Measurements from ENCODE around the gene ERGIC2. TPM values are rescaled to one million over a fixed set of nuclear protein-coding genes. Genes with fewer than 3 reads are reported as not detected.
A peak's percentile ranks its signal among the peaks of the same experiment; 100 is the strongest.

ERGIC2 gene
- total RNA-seq, 1 donor from 2014 or later: 31.7 TPM

- ATAC-seq: no peak
- DNase-seq (ENCODE audit: low spot score): no peak
These were observed 4.9 kb downstream of the ERGIC2 start for GRCh38 chr12:29376118-29376517.

- ATAC-seq (no peak), DNase-seq (ENCODE audit: low spot score) (no peak)
These were observed 6.1 kb downstream of the ERGIC2 start for GRCh38 chr12:29374913-29375312.

- no peak for DNase-seq (ENCODE audit: low spot score)
- no peak for ATAC-seq
These were observed 7.0 kb downstream of the ERGIC2 start for GRCh38 chr12:29374012-29374411.

- no peak for DNase-seq (ENCODE audit: low spot score)
- no peak for ATAC-seq
These were observed 15.9 kb downstream of the ERGIC2 start for GRCh38 chr12:29365091-29365490.

- no peak for ATAC-seq
These were observed 26.0 kb downstream of the ERGIC2 start for GRCh38 chr12:29354954-29355353.

GRCh38 chr12:29350080-29350479 lies 30.9 kb downstream of the ERGIC2 start:
- peak; percentile 53 for ATAC-seq
- no peak for DNase-seq (ENCODE audit: low spot score)

More at GRCh38 chr12:29354954-29355353, 26.0 kb downstream of the ERGIC2 start:
- no peak for DNase-seq (ENCODE audit: low spot score)

GRCh38 chr12:29346769-29347421 lies 34.1 kb downstream of the ERGIC2 start:
- ATAC-seq: no peak
- DNase-seq (ENCODE audit: low spot score): no peak

- ATAC-seq (no peak), DNase-seq (ENCODE audit: low spot score) (no peak)
These were observed 37.8 kb downstream of the ERGIC2 start for GRCh38 chr12:29343022-29343799.

GRCh38 chr12:29337325-29337724 lies 43.6 kb downstream of the ERGIC2 start:
- no peak for DNase-seq (ENCODE audit: low spot score)
- no peak for ATAC-seq

- DNase-seq (ENCODE audit: low spot score) (no peak), ATAC-seq (no peak)
These were observed 46.0 kb downstream of the ERGIC2 start for GRCh38 chr12:29334937-29335336.

GRCh38 chr12:29333178-29333577 lies 47.8 kb downstream of the ERGIC2 start:
- ATAC-seq (no peak), DNase-seq (ENCODE audit: low spot score) (no peak)

- no peak for ATAC-seq
These were observed 51.6 kb downstream of the ERGIC2 start for GRCh38 chr12:29329411-29329810.

GRCh38 chr12:29322157-29322556 lies 58.8 kb downstream of the ERGIC2 start:
- no peak for DNase-seq (ENCODE audit: low spot score)
- ATAC-seq: no peak

More at GRCh38 chr12:29329411-29329810, 51.6 kb downstream of the ERGIC2 start:
- no peak for DNase-seq (ENCODE audit: low spot score)

GRCh38 chr12:29320295-29321085 lies 60.5 kb downstream of the ERGIC2 start:
- ATAC-seq (peak; percentile 86), DNase-seq (ENCODE audit: low spot score) (no peak)

GRCh38 chr12:29317556-29318363 lies 63.2 kb downstream of the ERGIC2 start:
- ATAC-seq (peak; percentile 94), DNase-seq (ENCODE audit: low spot score) (no peak)

- ATAC-seq: no peak
These were observed 64.2 kb downstream of the ERGIC2 start for GRCh38 chr12:29316752-29317151.

GRCh38 chr12:29314416-29314815 lies 66.6 kb downstream of the ERGIC2 start:
- DNase-seq (ENCODE audit: low spot score) (no peak), ATAC-seq (no peak)

More at GRCh38 chr12:29316752-29317151, 64.2 kb downstream of the ERGIC2 start:
- DNase-seq (ENCODE audit: low spot score): no peak

- ATAC-seq: no peak
- DNase-seq (ENCODE audit: low spot score): no peak
These were observed 70.1 kb downstream of the ERGIC2 start for GRCh38 chr12:29310899-29311298.

GRCh38 chr12:29309320-29309902 lies 71.6 kb downstream of the ERGIC2 start:
- ATAC-seq (no peak), DNase-seq (ENCODE audit: low spot score) (no peak)

GRCh38 chr12:29306682-29307081 lies 74.3 kb downstream of the ERGIC2 start:
- DNase-seq (ENCODE audit: low spot score) (no peak), ATAC-seq (no peak)
